HepG2 (cell line): ENCODE data around the gene JTB. TPM values are rescaled to one million over a fixed set of nuclear protein-coding genes. Genes with fewer than 3 reads are reported as not detected.

ENCODE experiments used
- ATAC-seq: fragments of 200-7000 bp; cut with Tn5 transposase; 3 replicates; pipeline ENCODE4 v1.9.1; 2020; ENCODE audit warnings: mild to moderate bottlenecking, moderate library complexity
- BruUV-seq: library from RNA; stranded (reverse); fragments of 400-500 nt; replicated peaks from 2 replicates; lab custom pipeline; 2021; lab: Mats Ljungman, UMichigan
- CTCF ChIA-PET: fragments of 300-600 bp; formaldehyde crosslinking; extraction: SDS; loops from one replicate; lab custom pipeline; 2021; ENCODE audit warnings: low total read pairs, inconsistent platforms, low intra/inter-chr PET ratio; lab: Yijun Ruan, JAX
- POLR2A ChIA-PET: fragments of 350-600 bp; sonication (Branson Sonifier 250); formaldehyde crosslinking; loops from one replicate; lab custom pipeline; 2020; ENCODE audit warnings: antibody characterized with exemption, inconsistent platforms; lab: Yijun Ruan, JAX
- DNase-seq: peaks from one replicate; pipeline ENCODE4 v3.0.0-alpha.2; 2015; ENCODE audit warnings: low spot score
- FAIRE-seq: peaks from 3 replicates; lab custom pipeline; 2011; peaks lifted over from hg19 to GRCh38; lab: Jason Lieb, UNC
- H2AFZ ChIP-seq: one replicate; pipeline ENCODE4 v1.6.1; 2011; ENCODE audit warnings: low read length, inconsistent platforms
- H3K27ac ChIP-seq: fragments of 300-600 bp; 3 replicates; pipeline ENCODE4 v1.8.0; 2011; ENCODE audit warnings: mixed run types, mild to moderate bottlenecking, mixed read lengths, low read length, inconsistent platforms; ENCODE audit not compliant: insufficient read depth; ENCODE audit errors: extremely low read length
- H3K27me3 ChIP-seq, 2 experiments: fragments of 200-600 bp in 1 of 2; 2 replicates in 1 of 2; 3 replicates in 1 of 2; pipeline versions ENCODE4 v1.6.0 to v1.8.0; 2011; ENCODE audit warnings: low read length in 2 of 2, mild to moderate bottlenecking in 2 of 2, moderate library complexity in 2 of 2, inconsistent platforms in 1 of 2; ENCODE audit not compliant: insufficient read depth in 2 of 2, control insufficient read depth in 1 of 2
- H3K36me3 ChIP-seq, 2 experiments: fragments of 200-600 bp in 1 of 2; replicated peaks in 1 of 2; 2 replicates in 1 of 2; 3 replicates in 1 of 2; pipeline versions ENCODE4 v1.5.1 to v1.8.0; 2011; ENCODE audit warnings: low read length in 2 of 2, inconsistent platforms in 1 of 2; ENCODE audit not compliant: insufficient read depth in 2 of 2, control insufficient read depth in 1 of 2
- H3K4me1 ChIP-seq: 2 replicates; pipeline ENCODE4 v1.5.1; 2012; ENCODE audit warnings: low read length, inconsistent platforms; ENCODE audit not compliant: insufficient read depth
- H3K4me2 ChIP-seq: 2 replicates; pipeline ENCODE4 v1.6.0; 2011; ENCODE audit warnings: low read depth, low read length, inconsistent platforms
- H3K4me3 ChIP-seq, 3 experiments: fragments of 200-600 bp in 1 of 3; sonication (generic), shearing (Covaris generic) in 1 of 3; replicated peaks in 1 of 3; 2 replicates each; pipeline ENCODE4 v1.5.1; 2011 to 2016; ENCODE audit warnings: low read length in 3 of 3, inconsistent platforms in 2 of 3, low read depth in 2 of 3, mild to moderate bottlenecking in 2 of 3, control low read depth in 1 of 3, mixed read lengths in 1 of 3; ENCODE audit not compliant: insufficient read depth in 1 of 3
- H3K79me2 ChIP-seq: one replicate; pipeline ENCODE4 v1.6.1; 2011; ENCODE audit warnings: low read length, inconsistent platforms; ENCODE audit not compliant: insufficient read depth
- H3K9ac ChIP-seq: 2 replicates; pipeline ENCODE4 v1.6.0; 2011; ENCODE audit warnings: mild to moderate bottlenecking, low read depth, low read length, inconsistent platforms; ENCODE audit not compliant: insufficient read depth
- H3K9me3 ChIP-seq: 2 replicates; pipeline ENCODE4 v1.5.1; 2012; ENCODE audit warnings: mild to moderate bottlenecking, low read length
- H4K20me1 ChIP-seq: 2 replicates; pipeline ENCODE4 v1.6.0; 2011; ENCODE audit warnings: inconsistent platforms, mild to moderate bottlenecking, low read length, moderate library complexity; ENCODE audit not compliant: insufficient read depth
- AGO2 ChIP-seq: fragments of 200-400 bp; formaldehyde crosslinking; optimal IDR thresholded peaks from 2 replicates; pipeline ENCODE3; 2017; ENCODE audit warnings: mild to moderate bottlenecking, low read depth, low read length, moderate library complexity
- FOXO1 ChIP-seq: sonication (generic); formaldehyde crosslinking; IDR thresholded peaks from 2 replicates; pipeline ENCODE4 v1.4.0; 2020; ENCODE audit warnings: missing genetic modification reagents
- HNRNPL ChIP-seq: fragments of 200-400 bp; formaldehyde crosslinking; IDR thresholded peaks from 2 replicates; pipeline ENCODE4 v1.6.1; 2017; ENCODE audit warnings: mild to moderate bottlenecking, low read depth, low read length
- PAX8 ChIP-seq: sonication (generic); formaldehyde crosslinking; IDR thresholded peaks from 2 replicates; pipeline ENCODE4 v1.8.0; 2022; ENCODE audit warnings: mild to moderate bottlenecking, missing genetic modification reagents, borderline replicate concordance
- RBFOX2 ChIP-seq: fragments of 200-400 bp; formaldehyde crosslinking; IDR thresholded peaks from 2 replicates; pipeline ENCODE4 v1.6.1; 2017; ENCODE audit warnings: low read depth, mild to moderate bottlenecking, low read length
- WGBS: methylation state at CpG from one replicate; pipeline ENCODE4 v1.1.6; 2017; ENCODE audit warnings: low lambda C conversion rate; 5-methylcytosine and 5-hydroxymethylcytosine counted together
- in situ Hi-C: cut with HindIII; loops from 2 replicates; pipeline ENCODE4 v1.10.0; 2017; ENCODE audit warnings: low pct_unique_long_range_greater_than_20kb; ENCODE audit not compliant: extremely low pct_ligation_motif_present
- intact Hi-C: fragments of 100-400 bp; cut with micrococcal nuclease; formaldehyde crosslinking; loops from one replicate; pipeline ENCODE4 v1.10.0; 2022; ENCODE audit not compliant: unreplicated experiment
- polyA plus RNA-seq, 8 experiments: library from polyadenylated mRNA; depleted of rRNA in 3 of 8; stranded (reverse) in 7 of 8; unstranded in 1 of 8; fragments of >200 nt; fragmentation: Illumina TruSeq in 4 of 8; extraction: Trizol in 4 of 8; gene quantifications; 2 replicates each; pipeline versions ENCODE4 v1.2.1 to v1.2.3, GENCODE V29; 2011 to 2016; ENCODE audit warnings: low read depth in 4 of 8, missing spikeins in 1 of 8, mixed read lengths in 1 of 8; ENCODE audit not compliant: insufficient read depth in 1 of 8
- total RNA-seq, 5 experiments: library from RNA; depleted of rRNA; stranded (reverse); fragments of >200 nt; fragmentation: Illumina TruSeq; extraction: Trizol; gene quantifications; 2 replicates each; pipeline ENCODE4 v1.2.3, GENCODE V29; 2016; ENCODE audit warnings: low read depth in 1 of 5

The JTB gene
- total and polyA plus RNA-seq, 2 of the 13 experiments (the other 11 are each of a cell fraction or from before 2014, with no cell fraction given), result 96.7 to 99.2 TPM

GRCh38 chr1:153933430-153933829 is 44.0 kb downstream of the JTB start:
- H3K36me3 ChIP-seq, result peaks cover 22 to 47% of the 10 kb centered on the region in 2 experiments

GRCh38 chr1:153932156-153933131 is 45.0 kb downstream of the JTB start:
- Histone ChIP-seq H3K9me3 (no peaks in the 10 kb centered on the region), H3K27ac (no peak overlapping the region)
- no TSS peak for BruUV-seq
- peak; percentile 63 for TF ChIP-seq AGO2
- no peak for TF ChIP-seq PAX8
- TF ChIP-seq HNRNPL, result 0 out of 2 replicates have a peak, but pooled peaks have one; percentile 49
- TF ChIP-seq, all 625 proteins: peak for 2
- Histone ChIP-seq H2AFZ (no peak overlapping the region), H3K9ac (no peak overlapping the region), H3K27me3 (no peaks in the 10 kb centered on the region), H4K20me1 (no peaks in the 10 kb centered on the region), H3K4me1 (no peaks in the 10 kb centered on the region), H3K79me2 (no peaks in the 10 kb centered on the region), H3K4me3 (no peak overlapping the region), H3K4me2 (no peak overlapping the region), H3K36me3 (peaks cover 20 to 44% of the 10 kb centered on the region in 2 experiments)
- WGBS, result 98% methylated on average over 12 of the region's 18 CpGs
- ATAC-seq (no peak), FAIRE-seq (no peak), DNase-seq (no peak)
- intact Hi-C loops, result no loop called here
- in situ Hi-C loops, result no loop called here
- CTCF ChIA-PET, result no interaction called here
- POLR2A ChIA-PET, result no interaction called here

More at GRCh38 chr1:153933430-153933829, 44.0 kb downstream of the JTB start:
- Histone ChIP-seq H3K9ac (no peak overlapping the region), H2AFZ (no peak overlapping the region), H3K4me3 (no peak overlapping the region), H4K20me1 (no peaks in the 10 kb centered on the region), H3K4me1 (no peaks in the 10 kb centered on the region), H3K79me2 (no peaks in the 10 kb centered on the region), H3K27ac (no peak overlapping the region), H3K9me3 (no peaks in the 10 kb centered on the region)
- 98% methylated on average over 5 of the region's 14 CpGs for WGBS
- ChIA-PET POLR2A (no interaction called here), CTCF (no interaction called here)
- ATAC-seq (no peak), FAIRE-seq (no peak), DNase-seq (no peak)
- in situ Hi-C loops, result no loop called here
- intact Hi-C loops, result no loop called here
- BruUV-seq, result no TSS peak
- no peak for TF ChIP-seq FOXO1
- 0 out of 2 replicates have a peak, but pooled peaks have one; percentile 22 for TF ChIP-seq RBFOX2
- TF ChIP-seq, all 625 proteins: peak for 1
- Histone ChIP-seq H3K27me3 (no peaks in the 10 kb centered on the region), H3K4me2 (no peak overlapping the region)
